Gastroesophageal sphincter (tissue), 4 donors: ENCODE results near the gene CCDC51. TPM values are rescaled to one million over a fixed set of nuclear protein-coding genes. Genes with fewer than 3 reads are reported as not detected.

Source experiments
- ATAC-seq: fragments of 150-250 bp; one replicate; pipeline ENCODE4 v1.9.1; 2016; ENCODE audit warnings: mild to moderate bottlenecking, moderate library complexity
- H3K27ac ChIP-seq, 4 donors: fragments of 200-600 bp; sonication (generic) in 3 of 4; 1 replicate in 3 of 4; 2 replicates in 1 of 4; pipeline ENCODE4 v1.5.1; 2016 to 2019
- H3K27me3 ChIP-seq: fragments of 200-600 bp; sonication (generic); one replicate; pipeline ENCODE4 v1.5.1; 2019
- H3K36me3 ChIP-seq, 2 donors: fragments of 200-600 bp; sonication (generic); one replicate each; pipeline ENCODE4 v1.5.1; 2019; ENCODE audit warnings: control low read depth in 1 of 2
- H3K4me1 ChIP-seq, 3 donors: fragments of 200-600 bp; sonication (generic); 1 replicate in 2 of 3; 2 replicates in 1 of 3; pipeline ENCODE4 v1.5.1; 2016 to 2019; ENCODE audit warnings: control low read depth in 2 of 3
- H3K4me3 ChIP-seq, 2 donors: fragments of 200-600 bp; sonication (generic); one replicate each; pipeline ENCODE4 v1.5.1; 2019; ENCODE audit warnings: mild to moderate bottlenecking in 1 of 2, moderate library complexity in 1 of 2
- H3K9me3 ChIP-seq, 3 donors: fragments of 200-600 bp; sonication (generic); one replicate each; pipeline ENCODE4 v1.5.1; 2017 to 2019; ENCODE audit warnings: control low read depth in 2 of 3
- EP300 ChIP-seq: sonication (generic); formaldehyde crosslinking; IDR thresholded peaks from one replicate; pipeline ENCODE4 v1.6.1; 2017; ENCODE audit warnings: antibody characterized with exemption, mild to moderate bottlenecking
- POLR2A ChIP-seq, 2 donors: fragments of 450-650 bp; IDR thresholded peaks; one replicate each; pipeline ENCODE4 v1.6.1; 2017; ENCODE audit warnings: antibody characterized with exemption in 2 of 2, mild to moderate bottlenecking in 2 of 2, moderate library complexity in 1 of 2
- POLR2AphosphoS5 ChIP-seq: sonication (generic); formaldehyde crosslinking; IDR thresholded peaks from one replicate; pipeline ENCODE4 v1.6.1; 2017; ENCODE audit warnings: antibody characterized with exemption
- WGBS, 2 donors: methylation state at CpG; one replicate each; pipeline ENCODE4 v1.1.5; 2018; ENCODE audit warnings: low coverage in 1 of 2; 5-methylcytosine and 5-hydroxymethylcytosine counted together
- total RNA-seq, 4 donors: library from RNA; depleted of rRNA; stranded (reverse); fragments of >200 nt; gene quantifications; one replicate each; pipeline ENCODE4 v1.1.0, GENCODE V29; 2016
- TF ChIP-seq, protein P1 (sequence below), 4 experiments: fragments of 200-600 bp in 2 of 4; fragments of 450-650 bp in 2 of 4; sonication (generic) in 1 of 4; IDR thresholded peaks; one replicate each; pipeline ENCODE4 v1.5.1; 2017 to 2019; ENCODE audit warnings: antibody characterized with exemption in 4 of 4, mild to moderate bottlenecking in 2 of 4, moderate library complexity in 2 of 4

Gene CCDC51
- total RNA-seq, 4 donors from 2014 or later: 10.2 to 32.6 (median 26.3) TPM

DNA sequence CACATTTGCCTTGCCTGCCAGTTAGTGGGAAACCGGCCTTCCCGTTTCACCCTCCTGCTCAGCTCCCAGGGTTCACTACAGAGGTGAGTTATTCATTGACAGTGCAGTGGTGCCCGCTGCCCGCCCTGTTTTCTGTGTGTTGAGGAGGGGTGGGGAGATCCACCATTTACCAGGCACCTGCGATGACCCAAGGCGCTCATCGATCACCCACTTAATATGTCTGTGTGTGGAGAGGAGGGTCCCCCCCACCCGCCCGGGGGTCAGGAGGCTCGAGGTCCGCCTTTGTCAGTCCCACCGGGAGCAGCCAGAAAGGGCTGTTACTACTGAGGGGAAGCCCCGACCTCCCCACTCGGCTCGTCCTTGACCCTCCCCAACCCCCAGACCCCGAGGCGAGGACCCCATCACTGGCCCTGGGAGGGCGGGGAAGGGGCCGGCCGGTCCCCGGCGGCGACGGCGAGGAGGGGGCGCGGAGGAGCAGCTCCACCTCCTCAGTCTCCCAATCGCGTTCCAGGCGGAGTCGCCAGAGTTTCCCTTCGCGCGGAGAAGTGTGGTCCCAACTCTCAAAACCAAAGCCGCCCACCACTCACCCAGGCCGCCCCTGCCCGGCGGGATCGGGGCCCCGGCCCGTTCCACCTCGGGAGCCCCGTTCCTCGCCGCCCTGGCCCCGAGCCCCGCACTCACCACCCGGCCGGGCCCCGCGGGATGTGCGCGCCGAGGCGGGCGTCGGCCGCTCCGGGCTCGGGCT is 11.2 kb downstream of the CCDC51 start:
- H3K27me3 ChIP-seq: no peaks in the 10 kb centered on the region
- H3K9me3 ChIP-seq: no peaks in the 10 kb centered on the region
- H3K27ac ChIP-seq: peak overlapping the region; percentile 88 to 99 (median 97)
- peaks cover 4 to 78% (median 49%) of the 10 kb centered on the region in 3 donors for H3K4me1 ChIP-seq
- peak; percentile 29 for ATAC-seq
- peak; percentile 78 for TF ChIP-seq POLR2AphosphoS5
- TF ChIP-seq POLR2A (IDR thresholded peaks at IDR 0.05): peak; percentile 74 to 92
- TF ChIP-seq, protein P1, sequence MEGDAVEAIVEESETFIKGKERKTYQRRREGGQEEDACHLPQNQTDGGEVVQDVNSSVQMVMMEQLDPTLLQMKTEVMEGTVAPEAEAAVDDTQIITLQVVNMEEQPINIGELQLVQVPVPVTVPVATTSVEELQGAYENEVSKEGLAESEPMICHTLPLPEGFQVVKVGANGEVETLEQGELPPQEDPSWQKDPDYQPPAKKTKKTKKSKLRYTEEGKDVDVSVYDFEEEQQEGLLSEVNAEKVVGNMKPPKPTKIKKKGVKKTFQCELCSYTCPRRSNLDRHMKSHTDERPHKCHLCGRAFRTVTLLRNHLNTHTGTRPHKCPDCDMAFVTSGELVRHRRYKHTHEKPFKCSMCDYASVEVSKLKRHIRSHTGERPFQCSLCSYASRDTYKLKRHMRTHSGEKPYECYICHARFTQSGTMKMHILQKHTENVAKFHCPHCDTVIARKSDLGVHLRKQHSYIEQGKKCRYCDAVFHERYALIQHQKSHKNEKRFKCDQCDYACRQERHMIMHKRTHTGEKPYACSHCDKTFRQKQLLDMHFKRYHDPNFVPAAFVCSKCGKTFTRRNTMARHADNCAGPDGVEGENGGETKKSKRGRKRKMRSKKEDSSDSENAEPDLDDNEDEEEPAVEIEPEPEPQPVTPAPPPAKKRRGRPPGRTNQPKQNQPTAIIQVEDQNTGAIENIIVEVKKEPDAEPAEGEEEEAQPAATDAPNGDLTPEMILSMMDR (IDR thresholded peaks at IDR 0.05): no peak
- no peak for TF ChIP-seq EP300
- peaks cover 0 to 19% of the 10 kb centered on the region in 2 donors for H3K36me3 ChIP-seq
- H3K4me3 ChIP-seq: peak overlapping the region; percentile 74 to 97
- WGBS, 2 donors: no CpG with 5 or more reads among the region's 60 CpGs

DNA sequence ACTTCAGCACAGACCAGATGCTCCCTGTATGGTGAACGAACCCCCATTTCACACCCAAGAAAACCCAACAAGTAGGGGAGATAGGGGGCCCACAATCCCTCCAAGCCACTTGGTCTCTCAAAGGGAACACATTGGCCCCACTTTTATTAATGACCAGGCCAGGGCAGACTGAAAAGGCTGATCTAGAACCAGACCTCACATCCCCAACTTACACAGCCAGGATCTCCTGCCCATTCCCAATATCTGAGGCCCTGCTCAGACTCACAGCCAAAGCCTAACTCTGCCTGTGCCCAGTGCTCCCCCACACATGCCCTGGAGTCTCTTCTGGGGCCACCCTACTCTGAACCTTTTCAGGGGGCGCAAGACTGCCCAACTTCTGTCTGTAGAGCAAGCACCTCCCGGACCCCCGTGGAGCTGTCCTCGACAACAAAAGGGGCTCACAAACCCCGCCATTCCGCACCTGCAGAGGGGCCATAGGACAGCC is 11.8 kb downstream of the CCDC51 start:
- Histone ChIP-seq H3K9me3 (no peaks in the 10 kb centered on the region), H3K4me3 (peak overlapping the region; percentile 74 to 97), H3K27ac (peak overlapping the region; percentile 88 to 99 (median 97)), H3K36me3 (peaks cover 0 to 26% of the 10 kb centered on the region in 2 donors), H3K27me3 (no peaks in the 10 kb centered on the region), H3K4me1 (peaks cover 4 to 78% (median 47%) of the 10 kb centered on the region in 3 donors)
- ATAC-seq: no peak
- WGBS, 2 donors: 60% methylated on average over 2 of the region's 7 CpGs; no CpG with 5 or more reads in 1 of the 2 donors
- TF ChIP-seq, protein P1 (IDR thresholded peaks at IDR 0.05): no peak
- TF ChIP-seq POLR2A (IDR thresholded peaks at IDR 0.05) (no peak), POLR2AphosphoS5 (no peak), EP300 (no peak)

DNA sequence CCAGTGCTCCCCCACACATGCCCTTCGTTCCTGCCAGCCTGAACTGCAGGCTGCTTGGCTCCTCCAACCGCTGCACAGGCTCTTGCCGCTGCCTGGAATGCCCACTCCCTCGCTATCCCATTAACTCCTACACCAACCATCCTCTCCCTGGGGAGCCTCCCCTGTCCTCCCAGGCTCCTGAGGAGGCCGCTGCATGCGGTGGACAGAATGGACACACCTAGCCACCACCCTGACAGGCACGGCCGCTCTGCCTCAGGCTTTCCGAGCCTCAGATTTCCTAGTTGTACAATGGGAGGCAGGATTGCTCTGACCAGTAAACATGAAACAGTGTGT is 12.3 kb downstream of the CCDC51 start:
- Histone ChIP-seq H3K9me3 (no peaks in the 10 kb centered on the region), H3K4me1 (peaks cover 4 to 78% (median 44%) of the 10 kb centered on the region in 3 donors), H3K36me3 (peaks cover 0 to 27% of the 10 kb centered on the region in 2 donors), H3K4me3 (peak overlapping the region; percentile 74 to 97), H3K27ac (peak overlapping the region; percentile 88 to 99 (median 97)), H3K27me3 (no peaks in the 10 kb centered on the region)
- TF ChIP-seq, protein P1 (IDR thresholded peaks at IDR 0.05): no peak
- TF ChIP-seq POLR2AphosphoS5: no peak
- TF ChIP-seq POLR2A (IDR thresholded peaks at IDR 0.05): peak in 1 of 2 donors; percentile 5
- WGBS, 2 donors: 59 to 60% methylated on average over 4 to 6 of the region's 9 CpGs
- ATAC-seq: no peak

DNA sequence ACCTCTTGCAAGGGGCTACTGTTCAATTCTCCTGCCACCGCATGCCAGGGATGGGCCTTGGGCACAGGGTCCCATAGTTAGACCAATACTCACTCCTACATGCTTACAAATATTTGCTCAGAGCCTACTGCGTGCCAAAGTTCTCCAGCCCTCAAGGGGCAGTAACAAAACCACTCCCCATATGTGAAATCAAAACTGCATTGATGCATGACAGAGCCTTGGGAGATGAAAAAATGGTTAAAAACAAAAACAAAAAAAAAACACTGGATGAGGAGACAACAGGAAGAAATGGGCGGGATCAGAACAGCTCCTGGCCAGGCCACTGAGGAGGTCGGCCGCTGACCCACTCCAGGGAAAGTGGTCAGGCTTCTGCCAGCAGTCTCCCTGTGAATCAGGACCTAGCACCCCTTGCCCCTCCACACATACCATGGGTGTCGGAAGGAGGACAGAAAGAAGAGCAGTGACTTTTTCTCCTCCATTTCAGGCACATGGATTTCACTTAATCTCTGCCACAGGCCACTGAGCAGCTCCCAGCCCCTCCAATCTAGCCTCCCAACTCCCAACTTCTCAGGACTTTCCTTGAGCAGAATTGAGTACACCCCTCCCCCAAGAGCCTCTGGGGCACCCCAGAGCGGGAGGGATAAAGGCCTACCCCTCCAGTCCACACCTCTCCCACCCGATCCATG is 12.8 kb downstream of the CCDC51 start:
- Histone ChIP-seq H3K4me3 (peak overlapping the region; percentile 74 to 97), H3K27ac (peak overlapping the region; percentile 88 to 99 (median 97)), H3K27me3 (no peaks in the 10 kb centered on the region), H3K9me3 (no peaks in the 10 kb centered on the region), H3K36me3 (peaks cover 0 to 27% of the 10 kb centered on the region in 2 donors), H3K4me1 (peaks cover 4 to 79% (median 44%) of the 10 kb centered on the region in 3 donors)
- TF ChIP-seq POLR2A (IDR thresholded peaks at IDR 0.05): no peak
- TF ChIP-seq, protein P1 (IDR thresholded peaks at IDR 0.05): no peak
- no peak for TF ChIP-seq EP300
- TF ChIP-seq POLR2AphosphoS5: no peak
- ATAC-seq: peak; percentile 7
- WGBS, 2 donors: 17 to 23% methylated on average over 3 to 7 of the region's 8 CpGs
